ENCODE measurements around the gene POU4F1. TPM values are rescaled to one million over a fixed set of nuclear protein-coding genes. Genes with fewer than 3 reads are reported as not detected.

POU4F1 gene
- polyA plus RNA-seq, 1 donor from 2014 or later = not detected

DNA sequence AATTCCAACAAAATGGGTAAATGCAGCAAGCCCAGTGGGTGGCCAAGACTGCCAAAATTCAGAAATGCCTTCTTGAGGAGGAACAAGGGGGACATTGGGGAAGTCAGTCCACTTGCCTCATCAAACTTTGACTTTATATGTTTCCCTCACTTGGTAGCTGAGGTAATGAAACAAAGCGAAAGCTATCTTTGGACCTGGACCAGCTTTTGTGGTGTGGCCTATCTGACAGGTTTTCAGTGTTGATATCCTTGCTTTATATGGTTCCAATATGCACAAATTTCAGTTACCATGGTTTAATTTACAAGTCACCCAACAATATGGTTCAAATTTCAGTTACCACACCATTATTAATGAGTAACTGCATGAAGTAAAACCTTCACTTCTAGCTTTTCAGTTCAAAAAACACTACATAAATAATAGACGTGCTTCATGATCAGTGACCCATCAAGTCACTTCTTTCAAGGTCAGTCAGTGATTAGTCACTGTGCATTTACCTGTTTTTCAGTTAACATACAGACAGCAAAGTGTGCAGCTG is 17.7 kb upstream of the POU4F1 start:
- TF ChIP-seq RAD21 (conservative IDR thresholded peaks at IDR 0.05) (no peak), EP300 (conservative IDR thresholded peaks at IDR 0.05; ENCODE audit: poor library complexity, severe bottlenecking) (no peak), EZH2 (IDR thresholded peaks at IDR 0.05; ENCODE audit: borderline replicate concordance, insufficient read depth, low read length, poor library complexity, severe bottlenecking) (no peak), MXI1 (conservative IDR thresholded peaks at IDR 0.05; ENCODE audit: poor library complexity, severe bottlenecking) (no peak), TAF1 (IDR thresholded peaks at IDR 0.05; ENCODE audit: low read depth) (no peak), POLR2AphosphoS5 (IDR thresholded peaks at IDR 0.05) (no peak), SMC3 (conservative IDR thresholded peaks at IDR 0.05; ENCODE audit: poor library complexity) (no peak)
- TF ChIP-seq, protein P1, sequence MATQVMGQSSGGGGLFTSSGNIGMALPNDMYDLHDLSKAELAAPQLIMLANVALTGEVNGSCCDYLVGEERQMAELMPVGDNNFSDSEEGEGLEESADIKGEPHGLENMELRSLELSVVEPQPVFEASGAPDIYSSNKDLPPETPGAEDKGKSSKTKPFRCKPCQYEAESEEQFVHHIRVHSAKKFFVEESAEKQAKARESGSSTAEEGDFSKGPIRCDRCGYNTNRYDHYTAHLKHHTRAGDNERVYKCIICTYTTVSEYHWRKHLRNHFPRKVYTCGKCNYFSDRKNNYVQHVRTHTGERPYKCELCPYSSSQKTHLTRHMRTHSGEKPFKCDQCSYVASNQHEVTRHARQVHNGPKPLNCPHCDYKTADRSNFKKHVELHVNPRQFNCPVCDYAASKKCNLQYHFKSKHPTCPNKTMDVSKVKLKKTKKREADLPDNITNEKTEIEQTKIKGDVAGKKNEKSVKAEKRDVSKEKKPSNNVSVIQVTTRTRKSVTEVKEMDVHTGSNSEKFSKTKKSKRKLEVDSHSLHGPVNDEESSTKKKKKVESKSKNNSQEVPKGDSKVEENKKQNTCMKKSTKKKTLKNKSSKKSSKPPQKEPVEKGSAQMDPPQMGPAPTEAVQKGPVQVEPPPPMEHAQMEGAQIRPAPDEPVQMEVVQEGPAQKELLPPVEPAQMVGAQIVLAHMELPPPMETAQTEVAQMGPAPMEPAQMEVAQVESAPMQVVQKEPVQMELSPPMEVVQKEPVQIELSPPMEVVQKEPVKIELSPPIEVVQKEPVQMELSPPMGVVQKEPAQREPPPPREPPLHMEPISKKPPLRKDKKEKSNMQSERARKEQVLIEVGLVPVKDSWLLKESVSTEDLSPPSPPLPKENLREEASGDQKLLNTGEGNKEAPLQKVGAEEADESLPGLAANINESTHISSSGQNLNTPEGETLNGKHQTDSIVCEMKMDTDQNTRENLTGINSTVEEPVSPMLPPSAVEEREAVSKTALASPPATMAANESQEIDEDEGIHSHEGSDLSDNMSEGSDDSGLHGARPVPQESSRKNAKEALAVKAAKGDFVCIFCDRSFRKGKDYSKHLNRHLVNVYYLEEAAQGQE (IDR thresholded peaks at IDR 0.05; ENCODE audit: borderline replicate concordance) = no peak
- TF ChIP-seq, protein P2, sequence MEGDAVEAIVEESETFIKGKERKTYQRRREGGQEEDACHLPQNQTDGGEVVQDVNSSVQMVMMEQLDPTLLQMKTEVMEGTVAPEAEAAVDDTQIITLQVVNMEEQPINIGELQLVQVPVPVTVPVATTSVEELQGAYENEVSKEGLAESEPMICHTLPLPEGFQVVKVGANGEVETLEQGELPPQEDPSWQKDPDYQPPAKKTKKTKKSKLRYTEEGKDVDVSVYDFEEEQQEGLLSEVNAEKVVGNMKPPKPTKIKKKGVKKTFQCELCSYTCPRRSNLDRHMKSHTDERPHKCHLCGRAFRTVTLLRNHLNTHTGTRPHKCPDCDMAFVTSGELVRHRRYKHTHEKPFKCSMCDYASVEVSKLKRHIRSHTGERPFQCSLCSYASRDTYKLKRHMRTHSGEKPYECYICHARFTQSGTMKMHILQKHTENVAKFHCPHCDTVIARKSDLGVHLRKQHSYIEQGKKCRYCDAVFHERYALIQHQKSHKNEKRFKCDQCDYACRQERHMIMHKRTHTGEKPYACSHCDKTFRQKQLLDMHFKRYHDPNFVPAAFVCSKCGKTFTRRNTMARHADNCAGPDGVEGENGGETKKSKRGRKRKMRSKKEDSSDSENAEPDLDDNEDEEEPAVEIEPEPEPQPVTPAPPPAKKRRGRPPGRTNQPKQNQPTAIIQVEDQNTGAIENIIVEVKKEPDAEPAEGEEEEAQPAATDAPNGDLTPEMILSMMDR (IDR thresholded peaks at IDR 0.05; ENCODE audit: poor library complexity, severe bottlenecking) = no peak
- H2AFZ ChIP-seq (ENCODE audit: low read depth, low read length) = no peak overlapping the region
- no peaks in the 10 kb centered on the region for H3K9me3 ChIP-seq (ENCODE audit: low read length)
- H3K27me3 ChIP-seq (ENCODE audit: insufficient read depth, low read depth, low read length) = no peaks in the 10 kb centered on the region
- no peaks in the 10 kb centered on the region for H4K20me1 ChIP-seq (ENCODE audit: insufficient read depth)
- no peak overlapping the region for H3K4me3 ChIP-seq (ENCODE audit: low read length)
- no peak overlapping the region for H3K27ac ChIP-seq (ENCODE audit: low read length)
- H3K9me2 ChIP-seq (ENCODE audit: insufficient read depth, low read length) = no peaks in the 10 kb centered on the region
- no peak overlapping the region for H3K4me2 ChIP-seq (ENCODE audit: low read length)
- no peaks in the 10 kb centered on the region for H3F3A ChIP-seq (ENCODE audit: insufficient read depth, low read length, poor library complexity, severe bottlenecking)
- H3K36me3 ChIP-seq (ENCODE audit: insufficient read depth, low read length) = no peaks in the 10 kb centered on the region
- H3K9ac ChIP-seq (ENCODE audit: low read length) = no peak overlapping the region
- H3K79me2 ChIP-seq (replicated peaks; ENCODE audit: insufficient read depth, low read length) = no peaks in the 10 kb centered on the region

DNA sequence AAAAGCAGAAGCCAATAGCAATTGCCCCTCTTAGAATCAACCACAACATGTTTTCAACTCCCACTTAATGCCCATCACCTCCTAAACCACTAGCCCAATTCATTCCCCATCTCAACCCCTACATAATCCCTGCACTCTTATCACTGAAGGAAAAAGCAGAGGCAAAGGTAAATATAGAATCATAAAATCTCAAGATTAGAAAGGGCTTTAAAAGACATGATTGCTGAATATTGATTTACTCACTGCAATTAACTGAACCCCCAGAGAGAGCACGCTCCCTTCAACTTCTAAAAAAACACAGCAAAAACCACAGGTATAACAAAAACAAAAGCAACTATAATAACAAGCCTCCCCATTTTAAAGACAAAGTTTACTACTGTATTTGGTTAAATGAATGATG is 15.1 kb upstream of the POU4F1 start:
- no peak overlapping the region for H2AFZ ChIP-seq (ENCODE audit: low read depth, low read length)
- no peaks in the 10 kb centered on the region for H3K9me3 ChIP-seq (ENCODE audit: low read length)
- H3K9ac ChIP-seq (ENCODE audit: low read length) = no peak overlapping the region
- no peaks in the 10 kb centered on the region for H3K9me2 ChIP-seq (ENCODE audit: insufficient read depth, low read length)
- no peak overlapping the region for H3K27ac ChIP-seq (ENCODE audit: low read length)
- no peaks in the 10 kb centered on the region for H3F3A ChIP-seq (ENCODE audit: insufficient read depth, low read length, poor library complexity, severe bottlenecking)
- no peaks in the 10 kb centered on the region for H3K79me2 ChIP-seq (replicated peaks; ENCODE audit: insufficient read depth, low read length)
- H3K4me2 ChIP-seq (ENCODE audit: low read length) = no peak overlapping the region
- no peaks in the 10 kb centered on the region for H3K27me3 ChIP-seq (ENCODE audit: insufficient read depth, low read depth, low read length)
- TF ChIP-seq EP300 (conservative IDR thresholded peaks at IDR 0.05; ENCODE audit: poor library complexity, severe bottlenecking) = no peak
- TF ChIP-seq, protein P1 (IDR thresholded peaks at IDR 0.05; ENCODE audit: borderline replicate concordance) = no peak
- no peak for TF ChIP-seq TAF1 (IDR thresholded peaks at IDR 0.05; ENCODE audit: low read depth)
- TF ChIP-seq RAD21 (conservative IDR thresholded peaks at IDR 0.05) = no peak
- no peak for TF ChIP-seq EZH2 (IDR thresholded peaks at IDR 0.05; ENCODE audit: borderline replicate concordance, insufficient read depth, low read length, poor library complexity, severe bottlenecking)
- TF ChIP-seq, protein P2 (IDR thresholded peaks at IDR 0.05; ENCODE audit: poor library complexity, severe bottlenecking) = no peak
- TF ChIP-seq SMC3 (conservative IDR thresholded peaks at IDR 0.05; ENCODE audit: poor library complexity) = no peak
- no peak for TF ChIP-seq POLR2AphosphoS5 (IDR thresholded peaks at IDR 0.05)
- TF ChIP-seq MXI1 (conservative IDR thresholded peaks at IDR 0.05; ENCODE audit: poor library complexity, severe bottlenecking) = no peak
- H3K36me3 ChIP-seq (ENCODE audit: insufficient read depth, low read length) = no peaks in the 10 kb centered on the region
- no peak overlapping the region for H3K4me3 ChIP-seq (ENCODE audit: low read length)
- H4K20me1 ChIP-seq (ENCODE audit: insufficient read depth) = no peaks in the 10 kb centered on the region
